GM19468 (cell line): ENCODE results near the gene OR2T35.
A peak's percentile ranks its signal among the peaks of the same experiment; 100 is the strongest.

Experiments used
- ATAC-seq: cut with Tn5 transposase; IDR thresholded peaks from one replicate; pipeline ENCODE4 v1.9.1; 2021; ENCODE audit warnings: mild to moderate bottlenecking, moderate library complexity, moderate number of reproducible peaks; ENCODE audit not compliant: unreplicated experiment; ENCODE audit errors: extremely low read depth

The OR2T35 gene

GRCh38 chr1:248627971-248628844 lies 16.9 kb downstream of the OR2T35 start:
- ATAC-seq, result peak; percentile 54

- no peak for ATAC-seq
Measured at GRCh38 chr1:248625971-248626370, 19.1 kb downstream of the OR2T35 start.

- no peak for ATAC-seq
Measured at GRCh38 chr1:248625166-248625565, 19.9 kb downstream of the OR2T35 start.

GRCh38 chr1:248622570-248623001 lies 22.5 kb downstream of the OR2T35 start:
- ATAC-seq, result peak; percentile 89

- no peak for ATAC-seq
Measured at GRCh38 chr1:248621770-248622169, 23.3 kb downstream of the OR2T35 start.

- no peak for ATAC-seq
Measured at GRCh38 chr1:248618878-248619277, 26.2 kb downstream of the OR2T35 start.

GRCh38 chr1:248618119-248618518 lies 27.0 kb downstream of the OR2T35 start:
- ATAC-seq, result no peak

- ATAC-seq, result no peak
Measured at GRCh38 chr1:248613742-248614141, 31.3 kb downstream of the OR2T35 start.

GRCh38 chr1:248611883-248612414 lies 33.1 kb downstream of the OR2T35 start:
- ATAC-seq, result no peak

GRCh38 chr1:248610301-248610700 lies 34.8 kb downstream of the OR2T35 start:
- ATAC-seq, result no peak

- no peak for ATAC-seq
Measured at GRCh38 chr1:248599396-248599795, 45.7 kb downstream of the OR2T35 start.

- ATAC-seq, result no peak
Measured at GRCh38 chr1:248597589-248597988, 47.5 kb downstream of the OR2T35 start, which contains the start of gene OR2T10. Gene OR2T10, minus strand, starts transcription at chr1:248597700. Its CDS starts 3,932 bp downstream, at chr1:248593768.

GRCh38 chr1:248596615-248597014 lies 48.5 kb downstream of the OR2T35 start:
- ATAC-seq, result no peak

GRCh38 chr1:248593226-248593625 lies 51.9 kb downstream of the OR2T35 start:
- ATAC-seq, result no peak

- ATAC-seq, result no peak
Measured at GRCh38 chr1:248592655-248593054, 52.4 kb downstream of the OR2T35 start.

GRCh38 chr1:248590055-248590454 lies 55.0 kb downstream of the OR2T35 start:
- ATAC-seq, result no peak

GRCh38 chr1:248589334-248589733 lies 55.7 kb downstream of the OR2T35 start:
- ATAC-seq, result peak; percentile 49
